Measurements from ENCODE around the gene C14orf180. TPM values are rescaled to one million over a fixed set of nuclear protein-coding genes. Genes with fewer than 3 reads are reported as not detected.

Gene C14orf180
- total RNA-seq, 1 experiment from 2014 or later = not detected

DNA sequence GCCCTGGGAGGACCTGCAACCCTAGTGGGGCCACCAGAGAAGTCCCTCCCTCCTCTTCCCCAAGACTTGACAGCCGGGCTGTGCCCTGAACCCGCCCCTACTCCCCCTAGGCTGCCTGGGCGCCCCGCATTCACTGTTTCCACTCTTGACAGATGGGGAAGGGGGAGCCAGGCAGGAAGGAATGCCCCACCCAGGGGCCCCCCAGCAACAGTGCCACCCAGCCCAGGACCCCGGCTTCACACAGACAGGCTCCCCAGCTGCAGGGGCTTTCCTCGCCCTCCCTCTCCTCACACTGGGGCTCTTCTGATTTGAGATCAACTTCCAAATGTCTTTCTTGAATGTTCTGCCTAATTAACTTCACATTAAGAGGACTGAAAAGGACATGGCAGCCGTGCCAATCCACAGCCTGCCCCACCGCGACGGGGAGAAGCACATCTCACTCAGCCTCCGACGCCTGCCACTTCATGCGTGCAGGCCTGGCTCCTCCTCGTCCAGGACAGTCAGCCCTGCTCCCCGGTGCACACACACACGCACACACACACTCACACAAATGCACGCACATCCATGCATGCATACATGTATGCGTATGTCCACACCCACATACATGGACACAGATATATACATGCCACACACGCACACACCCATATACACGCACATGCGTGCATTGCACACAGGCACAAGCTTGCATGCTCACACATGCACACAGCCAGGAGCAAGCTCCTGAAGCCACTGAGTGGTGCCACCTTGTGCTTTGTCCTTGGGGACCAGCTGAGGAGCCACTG, 19.6 kb upstream of the C14orf180 start:
- ChIA-PET POLR2A (no interaction called here), CTCF (interaction anchor here (0.6 to 1.6 kb wide), 2 partner anchors 338 to 422 kb away, joined by 3 to 4 read pairs; no protein-coding TSS in a partner anchor)
- TF ChIP-seq, protein P1, sequence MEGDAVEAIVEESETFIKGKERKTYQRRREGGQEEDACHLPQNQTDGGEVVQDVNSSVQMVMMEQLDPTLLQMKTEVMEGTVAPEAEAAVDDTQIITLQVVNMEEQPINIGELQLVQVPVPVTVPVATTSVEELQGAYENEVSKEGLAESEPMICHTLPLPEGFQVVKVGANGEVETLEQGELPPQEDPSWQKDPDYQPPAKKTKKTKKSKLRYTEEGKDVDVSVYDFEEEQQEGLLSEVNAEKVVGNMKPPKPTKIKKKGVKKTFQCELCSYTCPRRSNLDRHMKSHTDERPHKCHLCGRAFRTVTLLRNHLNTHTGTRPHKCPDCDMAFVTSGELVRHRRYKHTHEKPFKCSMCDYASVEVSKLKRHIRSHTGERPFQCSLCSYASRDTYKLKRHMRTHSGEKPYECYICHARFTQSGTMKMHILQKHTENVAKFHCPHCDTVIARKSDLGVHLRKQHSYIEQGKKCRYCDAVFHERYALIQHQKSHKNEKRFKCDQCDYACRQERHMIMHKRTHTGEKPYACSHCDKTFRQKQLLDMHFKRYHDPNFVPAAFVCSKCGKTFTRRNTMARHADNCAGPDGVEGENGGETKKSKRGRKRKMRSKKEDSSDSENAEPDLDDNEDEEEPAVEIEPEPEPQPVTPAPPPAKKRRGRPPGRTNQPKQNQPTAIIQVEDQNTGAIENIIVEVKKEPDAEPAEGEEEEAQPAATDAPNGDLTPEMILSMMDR (IDR thresholded peaks at IDR 0.05; ENCODE audit: unreplicated experiment) = no peak
- Mint-ChIP-seq H3K27ac (ENCODE audit: low read depth, unreplicated experiment) (no peak overlapping the region), H3K4me1 (ENCODE audit: insufficient read depth, unreplicated experiment) (peaks cover 6% of the 10 kb centered on the region), H3K4me3 (ENCODE audit: unreplicated experiment) (no peak overlapping the region), H3K27me3 (ENCODE audit: insufficient read depth, unreplicated experiment) (peaks cover 30% of the 10 kb centered on the region), H3K36me3 (ENCODE audit: insufficient read depth, unreplicated experiment) (no peaks in the 10 kb centered on the region), H3K9me3 (ENCODE audit: unreplicated experiment) (no peaks in the 10 kb centered on the region)
- intact Hi-C loops (cut with micrococcal nuclease) = no loop called here
- BruUV-seq (replicated peaks) = no TSS peak
- DNase-seq (ENCODE audit: unreplicated experiment) = no peak

DNA sequence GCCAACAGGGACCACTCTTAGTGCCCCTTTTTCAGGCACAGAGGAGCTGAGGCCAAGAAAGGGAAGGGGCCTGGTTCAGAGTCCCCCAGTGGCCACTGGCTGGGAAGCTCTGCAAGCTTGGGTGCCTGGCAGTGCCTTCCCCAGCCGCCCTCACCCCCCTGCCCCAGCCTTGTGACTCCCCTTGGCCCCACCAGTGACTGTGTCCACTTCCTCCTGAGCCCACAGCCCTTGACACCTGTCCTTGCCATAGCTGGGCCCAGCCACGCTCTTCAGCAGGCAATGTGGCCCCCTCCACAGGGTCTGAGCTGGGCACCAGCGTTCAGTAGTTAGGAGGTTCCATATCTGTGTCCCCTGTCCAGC, 19.0 kb upstream of the C14orf180 start:
- ChIA-PET CTCF (interaction anchor here (0.5 to 1.6 kb wide), 5 partner anchors 9 to 424 kb away, joined by 3 to 4 read pairs (median 4); no protein-coding TSS in a partner anchor), POLR2A (no interaction called here)
- H3K4me3 Mint-ChIP-seq (ENCODE audit: unreplicated experiment) = no peak overlapping the region
- H3K9me3 Mint-ChIP-seq (ENCODE audit: unreplicated experiment) = no peaks in the 10 kb centered on the region
- peaks cover 6% of the 10 kb centered on the region for H3K4me1 Mint-ChIP-seq (ENCODE audit: insufficient read depth, unreplicated experiment)
- no TSS peak for BruUV-seq (replicated peaks)
- intact Hi-C loops (cut with micrococcal nuclease) = no loop called here
- no peaks in the 10 kb centered on the region for H3K36me3 Mint-ChIP-seq (ENCODE audit: insufficient read depth, unreplicated experiment)
- no peak overlapping the region for H3K27ac Mint-ChIP-seq (ENCODE audit: low read depth, unreplicated experiment)
- TF ChIP-seq, protein P1 (IDR thresholded peaks at IDR 0.05; ENCODE audit: unreplicated experiment) = no peak
- peaks cover 30% of the 10 kb centered on the region for H3K27me3 Mint-ChIP-seq (ENCODE audit: insufficient read depth, unreplicated experiment)
- no peak for DNase-seq (ENCODE audit: unreplicated experiment)

DNA sequence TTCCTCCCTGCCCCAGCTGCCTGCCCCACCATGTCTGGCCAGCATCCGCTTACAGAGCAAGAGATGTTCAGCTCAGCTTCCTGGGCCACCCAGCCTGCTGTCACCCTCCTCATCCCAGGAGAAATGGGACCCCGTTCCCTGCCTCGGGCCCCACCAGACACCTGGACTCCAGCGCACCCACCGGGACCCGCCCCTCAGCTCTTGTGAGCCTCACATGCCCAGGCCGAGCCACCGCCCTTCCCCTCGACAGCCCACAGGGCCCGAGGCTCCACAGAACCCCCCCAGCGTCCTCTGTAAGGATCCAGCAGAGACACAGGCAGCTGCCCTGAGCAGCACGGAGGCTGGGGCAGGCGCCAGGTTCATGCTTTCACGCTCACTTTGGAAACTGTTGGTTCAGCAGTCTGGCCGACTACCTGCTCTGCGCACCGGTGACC, 18.4 kb upstream of the C14orf180 start:
- ChIA-PET CTCF (interaction anchor here (0.5 to 1.6 kb wide), 6 partner anchors 9 to 425 kb away, joined by 3 to 5 read pairs (median 4); no protein-coding TSS in a partner anchor), POLR2A (no interaction called here)
- TF ChIP-seq, protein P1 (IDR thresholded peaks at IDR 0.05; ENCODE audit: unreplicated experiment) = no peak
- Mint-ChIP-seq H3K4me1 (ENCODE audit: insufficient read depth, unreplicated experiment) (peaks cover 6% of the 10 kb centered on the region), H3K4me3 (ENCODE audit: unreplicated experiment) (no peak overlapping the region), H3K9me3 (ENCODE audit: unreplicated experiment) (no peaks in the 10 kb centered on the region), H3K36me3 (ENCODE audit: insufficient read depth, unreplicated experiment) (no peaks in the 10 kb centered on the region), H3K27me3 (ENCODE audit: insufficient read depth, unreplicated experiment) (peaks cover 33% of the 10 kb centered on the region), H3K27ac (ENCODE audit: low read depth, unreplicated experiment) (no peak overlapping the region)
- BruUV-seq (replicated peaks) = no TSS peak
- intact Hi-C loops (cut with micrococcal nuclease) = no loop called here
- DNase-seq (ENCODE audit: unreplicated experiment) = no peak

DNA sequence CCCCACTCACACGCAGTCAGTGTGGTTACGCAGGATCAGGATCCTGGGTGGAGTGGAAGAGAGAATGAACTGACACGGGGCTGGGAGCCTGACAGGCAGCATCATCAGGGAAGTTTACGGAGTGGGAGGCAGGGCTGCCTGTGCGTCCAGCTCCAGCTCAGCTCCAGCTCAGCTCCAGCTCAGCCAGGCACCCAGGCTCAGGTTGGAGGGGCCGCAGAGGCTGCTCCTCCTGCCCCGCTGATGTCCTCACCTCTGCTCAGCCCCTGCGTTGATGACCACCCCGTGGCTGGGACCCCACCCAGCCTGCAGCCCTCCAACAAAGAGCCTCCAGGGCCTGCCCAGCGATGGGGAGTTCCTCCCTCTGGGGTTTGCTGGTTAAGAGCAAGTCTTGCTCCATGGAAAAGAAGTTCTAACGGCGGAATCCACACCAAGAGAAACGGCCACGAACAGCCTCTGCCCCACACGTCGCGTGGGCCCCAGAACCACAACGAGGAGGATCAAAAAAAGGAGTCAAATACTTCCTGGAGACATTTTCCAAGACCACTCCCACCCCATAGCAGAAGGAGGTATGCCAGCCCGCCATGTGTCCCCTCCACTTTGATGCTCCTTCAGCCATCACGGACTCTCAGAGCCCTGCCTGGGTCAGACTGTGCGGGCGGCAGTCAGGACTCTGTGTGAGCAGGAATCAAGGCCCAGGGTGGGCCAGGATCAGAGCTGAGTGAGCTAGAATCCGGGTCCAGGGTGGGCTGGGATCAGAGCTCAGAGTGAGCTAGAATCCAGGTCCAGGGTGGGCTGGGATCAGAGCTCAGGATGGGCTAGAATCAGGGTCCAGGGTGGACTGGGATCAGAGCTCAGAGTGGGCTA, 17.7 kb upstream of the C14orf180 start:
- intact Hi-C loops (cut with micrococcal nuclease) = no loop called here
- POLR2A ChIA-PET = no interaction called here
- TF ChIP-seq, protein P1 (IDR thresholded peaks at IDR 0.05; ENCODE audit: unreplicated experiment) = no peak
- no peaks in the 10 kb centered on the region for H3K9me3 Mint-ChIP-seq (ENCODE audit: unreplicated experiment)
- H3K27me3 Mint-ChIP-seq (ENCODE audit: insufficient read depth, unreplicated experiment) = peaks cover 41% of the 10 kb centered on the region
- no peak overlapping the region for H3K4me3 Mint-ChIP-seq (ENCODE audit: unreplicated experiment)
- no peaks in the 10 kb centered on the region for H3K36me3 Mint-ChIP-seq (ENCODE audit: insufficient read depth, unreplicated experiment)
- no peak for DNase-seq (ENCODE audit: unreplicated experiment)
- H3K27ac Mint-ChIP-seq (ENCODE audit: low read depth, unreplicated experiment) = no peak overlapping the region
- CTCF ChIA-PET = interaction anchor here (0.6 to 4.2 kb wide), 7 partner anchors 19 to 432 kb away, joined by 3 to 39 read pairs (median 5); no protein-coding TSS in a partner anchor
- H3K4me1 Mint-ChIP-seq (ENCODE audit: insufficient read depth, unreplicated experiment) = peaks cover 6% of the 10 kb centered on the region
- BruUV-seq (replicated peaks) = no TSS peak

Data from MCF 10A (cell line).